Adipose tissue (tissue), 3 donors: Measurements from ENCODE around the gene TET2. TPM values are rescaled to one million over a fixed set of nuclear protein-coding genes. Genes with fewer than 3 reads are reported as not detected.

Experiments
- H3K27ac ChIP-seq: one replicate; pipeline ENCODE4 v1.5.1; 2013; ENCODE audit warnings: low read depth, low read length
- WGBS, 3 donors: extraction: QIAGEN DNeasy Blood & Tissue Kit; methylation state at CpG; one replicate each; pipeline ENCODE4 v1.1.7; 2013; 5-methylcytosine and 5-hydroxymethylcytosine counted together
- polyA plus RNA-seq, 3 donors: library from polyadenylated mRNA; stranded (reverse); fragments of 200-250 nt; gene quantifications; one replicate each; pipeline ENCODE4 v1.2.3, GENCODE V29; 2013
- donor health status: healthy with polysubstance abuse.
- donor health status: Bipolar disorder and iron deficiency.
- donor health status: healthy.

Gene TET2
- polyA plus RNA-seq, 3 donors: 1.5 to 3.7 (median 3.1) TPM

- no peak overlapping the region for H3K27ac ChIP-seq
- WGBS, 3 donors: 80 to 85% (median 81%) methylated on average over 3 of the region's 3 CpGs
Measured at GRCh38 chr4:105206214-105206613, 59.5 kb downstream of the TET2 start.

GRCh38 chr4:105207386-105207785 is 60.7 kb downstream of the TET2 start:
- WGBS, 3 donors: 96 to 98% (median 97%) methylated on average over 2 of the region's 2 CpGs
- H3K27ac ChIP-seq: no peak overlapping the region

- WGBS, 3 donors: 84 to 87% (median 86%) methylated on average over 5 of the region's 5 CpGs
Measured at GRCh38 chr4:105208561-105208960, 61.9 kb downstream of the TET2 start.

GRCh38 chr4:105210916-105211315 is 64.2 kb downstream of the TET2 start:
- H3K27ac ChIP-seq: no peak overlapping the region
- WGBS, 3 donors: 97 to 100% (median 97%) methylated on average over 1 of the region's 1 CpG

More at GRCh38 chr4:105208561-105208960, 61.9 kb downstream of the TET2 start:
- no peak overlapping the region for H3K27ac ChIP-seq

- no peak overlapping the region for H3K27ac ChIP-seq
- WGBS, 3 donors: 49 to 74% (median 60%) methylated on average over 4 of the region's 4 CpGs
Measured at GRCh38 chr4:105215609-105216313, 69.1 kb downstream of the TET2 start.

- no peak overlapping the region for H3K27ac ChIP-seq
- 90 to 100% (median 91%) methylated on average over 1 of the region's 1 CpG for WGBS, 3 donors
Measured at GRCh38 chr4:105225500-105225899, 78.8 kb downstream of the TET2 start.

GRCh38 chr4:105227054-105227453 is 80.4 kb downstream of the TET2 start:
- H3K27ac ChIP-seq: no peak overlapping the region
- WGBS, 3 donors: 96 to 100% (median 99%) methylated on average over 1 of the region's 1 CpG

- WGBS, 3 donors: 95 to 100% (median 95%) methylated on average over 1 of the region's 1 CpG
- H3K27ac ChIP-seq: no peak overlapping the region
Measured at GRCh38 chr4:105230287-105230686, 83.6 kb downstream of the TET2 start.

- WGBS, 3 donors: 94 to 97% (median 95%) methylated on average over 4 of the region's 4 CpGs
- no peak overlapping the region for H3K27ac ChIP-seq
Measured at GRCh38 chr4:105232374-105232773, 85.7 kb downstream of the TET2 start.

- WGBS, 3 donors: 85 to 96% (median 93%) methylated on average over 4 of the region's 4 CpGs
- no peak overlapping the region for H3K27ac ChIP-seq
Measured at GRCh38 chr4:105234582-105234981, 87.9 kb downstream of the TET2 start.

- WGBS, 3 donors: 93 to 96% (median 96%) methylated on average over 4 of the region's 4 CpGs
- no peak overlapping the region for H3K27ac ChIP-seq
Measured at GRCh38 chr4:105236202-105236915, 89.7 kb downstream of the TET2 start.

GRCh38 chr4:105236916-105237311 is 90.2 kb downstream of the TET2 start:
- H3K27ac ChIP-seq: no peak overlapping the region
- whole genome bisulfite sequencing, 3 donors: 91 to 97% (median 96%) methylated on average over 2 of the region's 2 CpGs

- no peak overlapping the region for H3K27ac ChIP-seq
- WGBS, 3 donors: 94 to 96% (median 95%) methylated on average over 5 of the region's 5 CpGs
Measured at GRCh38 chr4:105240037-105240436, 93.4 kb downstream of the TET2 start.

- H3K27ac ChIP-seq: no peak overlapping the region
- 58 to 80% (median 67%) methylated on average over 4 of the region's 4 CpGs for WGBS, 3 donors
Measured at GRCh38 chr4:105241451-105241850, 94.8 kb downstream of the TET2 start.

GRCh38 chr4:105243446-105243845 is 96.8 kb downstream of the TET2 start:
- no peak overlapping the region for H3K27ac ChIP-seq
- WGBS, 3 donors: 96 to 97% (median 97%) methylated on average over 13 of the region's 13 CpGs

- no peak overlapping the region for H3K27ac ChIP-seq
- 54 to 92% (median 59%) methylated on average over 1 of the region's 1 CpG for WGBS, 3 donors
Measured at GRCh38 chr4:105246712-105247111, 100.0 kb downstream of the TET2 start.

- WGBS, 3 donors: 19 to 56% (median 38%) methylated on average over 1 of the region's 1 CpG
Measured at GRCh38 chr4:105248613-105249012, 101.9 kb downstream of the TET2 start.

GRCh38 chr4:105257817-105258495 is 111.3 kb downstream of the TET2 start:
- 98 to 100% (median 98%) methylated on average over 1 of the region's 1 CpG for WGBS, 3 donors

More at GRCh38 chr4:105248613-105249012, 101.9 kb downstream of the TET2 start:
- H3K27ac ChIP-seq: no peak overlapping the region

GRCh38 chr4:105265689-105266088 is 119.0 kb downstream of the TET2 start:
- WGBS, 3 donors: 91 to 98% (median 98%) methylated on average over 2 of the region's 2 CpGs
- no peak overlapping the region for H3K27ac ChIP-seq

More at GRCh38 chr4:105257817-105258495, 111.3 kb downstream of the TET2 start:
- H3K27ac ChIP-seq: no peak overlapping the region
